HepG2 (cell line): ENCODE measurements around the gene RNGTT. TPM values are rescaled to one million over a fixed set of nuclear protein-coding genes. Genes with fewer than 3 reads are reported as not detected.

Source experiments
- ATAC-seq: fragments of 200-7000 bp; cut with Tn5 transposase; 3 replicates; pipeline ENCODE4 v1.9.1; 2020; ENCODE audit warnings: mild to moderate bottlenecking, moderate library complexity
- BruUV-seq: library from RNA; stranded (reverse); fragments of 400-500 nt; replicated peaks from 2 replicates; lab custom pipeline; 2021; lab: Mats Ljungman, UMichigan
- CTCF ChIA-PET: fragments of 300-600 bp; formaldehyde crosslinking; extraction: SDS; loops from one replicate; lab custom pipeline; 2021; ENCODE audit warnings: low total read pairs, inconsistent platforms, low intra/inter-chr PET ratio; lab: Yijun Ruan, JAX
- POLR2A ChIA-PET: fragments of 350-600 bp; sonication (Branson Sonifier 250); formaldehyde crosslinking; loops from one replicate; lab custom pipeline; 2020; ENCODE audit warnings: antibody characterized with exemption, inconsistent platforms; lab: Yijun Ruan, JAX
- DNase-seq: peaks from one replicate; pipeline ENCODE4 v3.0.0-alpha.2; 2015; ENCODE audit warnings: low spot score
- FAIRE-seq: peaks from 3 replicates; lab custom pipeline; 2011; peaks lifted over from hg19 to GRCh38; lab: Jason Lieb, UNC
- H2AFZ ChIP-seq: one replicate; pipeline ENCODE4 v1.6.1; 2011; ENCODE audit warnings: low read length, inconsistent platforms
- H3K27ac ChIP-seq: fragments of 300-600 bp; 3 replicates; pipeline ENCODE4 v1.8.0; 2011; ENCODE audit warnings: mixed run types, mild to moderate bottlenecking, mixed read lengths, low read length, inconsistent platforms; ENCODE audit not compliant: insufficient read depth; ENCODE audit errors: extremely low read length
- H3K27me3 ChIP-seq, 2 experiments: fragments of 200-600 bp in 1 of 2; 2 replicates in 1 of 2; 3 replicates in 1 of 2; pipeline versions ENCODE4 v1.6.0 to v1.8.0; 2011; ENCODE audit warnings: low read length in 2 of 2, mild to moderate bottlenecking in 2 of 2, moderate library complexity in 2 of 2, inconsistent platforms in 1 of 2; ENCODE audit not compliant: insufficient read depth in 2 of 2, control insufficient read depth in 1 of 2
- H3K36me3 ChIP-seq, 2 experiments: fragments of 200-600 bp in 1 of 2; replicated peaks in 1 of 2; 2 replicates in 1 of 2; 3 replicates in 1 of 2; pipeline versions ENCODE4 v1.5.1 to v1.8.0; 2011; ENCODE audit warnings: low read length in 2 of 2, inconsistent platforms in 1 of 2; ENCODE audit not compliant: insufficient read depth in 2 of 2, control insufficient read depth in 1 of 2
- H3K4me1 ChIP-seq: 2 replicates; pipeline ENCODE4 v1.5.1; 2012; ENCODE audit warnings: low read length, inconsistent platforms; ENCODE audit not compliant: insufficient read depth
- H3K4me2 ChIP-seq: 2 replicates; pipeline ENCODE4 v1.6.0; 2011; ENCODE audit warnings: low read depth, low read length, inconsistent platforms
- H3K4me3 ChIP-seq, 3 experiments: fragments of 200-600 bp in 1 of 3; sonication (generic), shearing (Covaris generic) in 1 of 3; replicated peaks in 1 of 3; 2 replicates each; pipeline ENCODE4 v1.5.1; 2011 to 2016; ENCODE audit warnings: low read length in 3 of 3, inconsistent platforms in 2 of 3, low read depth in 2 of 3, mild to moderate bottlenecking in 2 of 3, control low read depth in 1 of 3, mixed read lengths in 1 of 3; ENCODE audit not compliant: insufficient read depth in 1 of 3
- H3K79me2 ChIP-seq: one replicate; pipeline ENCODE4 v1.6.1; 2011; ENCODE audit warnings: low read length, inconsistent platforms; ENCODE audit not compliant: insufficient read depth
- H3K9ac ChIP-seq: 2 replicates; pipeline ENCODE4 v1.6.0; 2011; ENCODE audit warnings: mild to moderate bottlenecking, low read depth, low read length, inconsistent platforms; ENCODE audit not compliant: insufficient read depth
- H3K9me3 ChIP-seq: 2 replicates; pipeline ENCODE4 v1.5.1; 2012; ENCODE audit warnings: mild to moderate bottlenecking, low read length
- H4K20me1 ChIP-seq: 2 replicates; pipeline ENCODE4 v1.6.0; 2011; ENCODE audit warnings: inconsistent platforms, mild to moderate bottlenecking, low read length, moderate library complexity; ENCODE audit not compliant: insufficient read depth
- ARNT2 ChIP-seq: sonication (generic); formaldehyde crosslinking; IDR thresholded peaks from 2 replicates; pipeline ENCODE4 v1.8.0; 2022; ENCODE audit warnings: mild to moderate bottlenecking, low read depth, missing genetic modification reagents, moderate library complexity
- ATF2 ChIP-seq: sonication (generic); formaldehyde crosslinking; IDR thresholded peaks from 2 replicates; pipeline ENCODE4 v1.4.0; 2020; ENCODE audit warnings: missing genetic modification reagents
- DPF2 ChIP-seq: sonication (generic); formaldehyde crosslinking; IDR thresholded peaks from 2 replicates; pipeline ENCODE4 v1.4.0; 2020; ENCODE audit warnings: mild to moderate bottlenecking, low read depth, missing genetic modification reagents, borderline replicate concordance
- ERF ChIP-seq: IDR thresholded peaks from 2 replicates; pipeline ENCODE4 v1.6.1; 2018; ENCODE audit warnings: missing biosample characterization, missing genetic modification reagents
- GABPA ChIP-seq, 2 experiments: IDR thresholded peaks; 2 replicates each; pipeline ENCODE4 v1.6.1; 2011 to 2016; ENCODE audit warnings: low read depth in 2 of 2, low read length in 1 of 2, missing biosample characterization in 1 of 2, missing genetic modification characterization in 1 of 2
- GTF2F1 ChIP-seq: fragments of 150-350 bp; IDR thresholded peaks from 2 replicates; pipeline ENCODE4 v1.6.1; 2014; ENCODE audit warnings: low read length
- HMG20A ChIP-seq: IDR thresholded peaks from 2 replicates; pipeline ENCODE4 v1.6.1; 2016; ENCODE audit warnings: borderline replicate concordance
- HOXA9 ChIP-seq: sonication (generic); formaldehyde crosslinking; IDR thresholded peaks from 2 replicates; pipeline ENCODE4 v1.8.1; 2022; ENCODE audit warnings: missing genetic modification reagents, mild to moderate bottlenecking, moderate library complexity, borderline replicate concordance
- MNT ChIP-seq: fragments of 450-650 bp; IDR thresholded peaks from 2 replicates; pipeline ENCODE4 v1.6.1; 2016
- PHF5A ChIP-seq: IDR thresholded peaks from one replicate; pipeline ENCODE4 v1.6.1; 2018; ENCODE audit warnings: low read depth, missing genetic modification reagents; ENCODE audit not compliant: unreplicated experiment
- SRSF9 ChIP-seq: fragments of 200-400 bp; formaldehyde crosslinking; IDR thresholded peaks from 2 replicates; pipeline ENCODE4 v1.6.1; 2018; ENCODE audit warnings: borderline replicate concordance, mild to moderate bottlenecking, low read depth, low read length; ENCODE audit not compliant: insufficient read depth, poor library complexity, severe bottlenecking
- TEAD2 ChIP-seq: sonication (generic); formaldehyde crosslinking; IDR thresholded peaks from 2 replicates; pipeline ENCODE4 v1.9.0; 2021; ENCODE audit warnings: missing genetic modification reagents
- ZNF101 ChIP-seq: sonication (generic); formaldehyde crosslinking; IDR thresholded peaks from 2 replicates; pipeline ENCODE4 v1.4.0; 2020; ENCODE audit warnings: mild to moderate bottlenecking, low read depth, missing genetic modification reagents, borderline replicate concordance
- ZNF230 ChIP-seq: sonication (generic); formaldehyde crosslinking; IDR thresholded peaks from 2 replicates; pipeline ENCODE4 v1.4.0; 2020; ENCODE audit warnings: mild to moderate bottlenecking, missing genetic modification reagents
- ZNF296 ChIP-seq: sonication (generic); formaldehyde crosslinking; conservative IDR thresholded peaks from 2 replicates; pipeline ENCODE4 v1.5.0; 2020; ENCODE audit warnings: mild to moderate bottlenecking, missing genetic modification reagents
- ZNF335 ChIP-seq: sonication (generic); formaldehyde crosslinking; IDR thresholded peaks from 2 replicates; pipeline ENCODE4 v1.4.0; 2020; ENCODE audit warnings: missing genetic modification reagents
- WGBS: methylation state at CpG from one replicate; pipeline ENCODE4 v1.1.6; 2017; ENCODE audit warnings: low lambda C conversion rate; 5-methylcytosine and 5-hydroxymethylcytosine counted together
- in situ Hi-C: cut with HindIII; loops from 2 replicates; pipeline ENCODE4 v1.10.0; 2017; ENCODE audit warnings: low pct_unique_long_range_greater_than_20kb; ENCODE audit not compliant: extremely low pct_ligation_motif_present
- intact Hi-C: fragments of 100-400 bp; cut with micrococcal nuclease; formaldehyde crosslinking; loops from one replicate; pipeline ENCODE4 v1.10.0; 2022; ENCODE audit not compliant: unreplicated experiment
- polyA plus RNA-seq, 8 experiments: library from polyadenylated mRNA; depleted of rRNA in 3 of 8; stranded (reverse) in 7 of 8; unstranded in 1 of 8; fragments of >200 nt; fragmentation: Illumina TruSeq in 4 of 8; extraction: Trizol in 4 of 8; gene quantifications; 2 replicates each; pipeline versions ENCODE4 v1.2.1 to v1.2.3, GENCODE V29; 2011 to 2016; ENCODE audit warnings: low read depth in 4 of 8, missing spikeins in 1 of 8, mixed read lengths in 1 of 8; ENCODE audit not compliant: insufficient read depth in 1 of 8
- total RNA-seq, 5 experiments: library from RNA; depleted of rRNA; stranded (reverse); fragments of >200 nt; fragmentation: Illumina TruSeq; extraction: Trizol; gene quantifications; 2 replicates each; pipeline ENCODE4 v1.2.3, GENCODE V29; 2016; ENCODE audit warnings: low read depth in 1 of 5
- TF ChIP-seq, protein P1 (sequence below): sonication (generic); formaldehyde crosslinking; IDR thresholded peaks from 2 replicates; pipeline ENCODE4 v1.4.0; 2020; ENCODE audit warnings: missing genetic modification reagents, borderline replicate concordance

The RNGTT gene
- total and polyA plus RNA-seq, 2 of the 13 experiments (the other 11 are each of a cell fraction or from before 2014, with no cell fraction given) = 6.0 to 22.6 TPM

GRCh38 chr6:88663801-88664200 lies 299.6 kb downstream of the RNGTT start:
- in situ Hi-C loops (no loop called here), intact Hi-C loops (no loop called here)
- Histone ChIP-seq H4K20me1 (no peaks in the 10 kb centered on the region), H3K9me3 (peaks cover 16% of the 10 kb centered on the region; the same call in 1 of the 2 replicates), H3K4me1 (peaks cover 8% of the 10 kb centered on the region; the same call in 1 of the 2 replicates), H3K4me2 (no peak overlapping the region), H2AFZ (no peak overlapping the region), H3K9ac (no peak overlapping the region), H3K27ac (no peak overlapping the region), H3K4me3 (no peak overlapping the region), H3K79me2 (no peaks in the 10 kb centered on the region), H3K36me3 (0 out of 5 replicates have a peak, but pooled peaks cover 0 to 1% of the 10 kb centered on the region in 2 experiments), H3K27me3 (no peaks in the 10 kb centered on the region)
- ChIA-PET CTCF (no interaction called here), POLR2A (no interaction called here)
- BruUV-seq = no TSS peak
- over 99% methylated on average over 5 of the region's 5 CpGs for WGBS
- TF ChIP-seq, protein P1, sequence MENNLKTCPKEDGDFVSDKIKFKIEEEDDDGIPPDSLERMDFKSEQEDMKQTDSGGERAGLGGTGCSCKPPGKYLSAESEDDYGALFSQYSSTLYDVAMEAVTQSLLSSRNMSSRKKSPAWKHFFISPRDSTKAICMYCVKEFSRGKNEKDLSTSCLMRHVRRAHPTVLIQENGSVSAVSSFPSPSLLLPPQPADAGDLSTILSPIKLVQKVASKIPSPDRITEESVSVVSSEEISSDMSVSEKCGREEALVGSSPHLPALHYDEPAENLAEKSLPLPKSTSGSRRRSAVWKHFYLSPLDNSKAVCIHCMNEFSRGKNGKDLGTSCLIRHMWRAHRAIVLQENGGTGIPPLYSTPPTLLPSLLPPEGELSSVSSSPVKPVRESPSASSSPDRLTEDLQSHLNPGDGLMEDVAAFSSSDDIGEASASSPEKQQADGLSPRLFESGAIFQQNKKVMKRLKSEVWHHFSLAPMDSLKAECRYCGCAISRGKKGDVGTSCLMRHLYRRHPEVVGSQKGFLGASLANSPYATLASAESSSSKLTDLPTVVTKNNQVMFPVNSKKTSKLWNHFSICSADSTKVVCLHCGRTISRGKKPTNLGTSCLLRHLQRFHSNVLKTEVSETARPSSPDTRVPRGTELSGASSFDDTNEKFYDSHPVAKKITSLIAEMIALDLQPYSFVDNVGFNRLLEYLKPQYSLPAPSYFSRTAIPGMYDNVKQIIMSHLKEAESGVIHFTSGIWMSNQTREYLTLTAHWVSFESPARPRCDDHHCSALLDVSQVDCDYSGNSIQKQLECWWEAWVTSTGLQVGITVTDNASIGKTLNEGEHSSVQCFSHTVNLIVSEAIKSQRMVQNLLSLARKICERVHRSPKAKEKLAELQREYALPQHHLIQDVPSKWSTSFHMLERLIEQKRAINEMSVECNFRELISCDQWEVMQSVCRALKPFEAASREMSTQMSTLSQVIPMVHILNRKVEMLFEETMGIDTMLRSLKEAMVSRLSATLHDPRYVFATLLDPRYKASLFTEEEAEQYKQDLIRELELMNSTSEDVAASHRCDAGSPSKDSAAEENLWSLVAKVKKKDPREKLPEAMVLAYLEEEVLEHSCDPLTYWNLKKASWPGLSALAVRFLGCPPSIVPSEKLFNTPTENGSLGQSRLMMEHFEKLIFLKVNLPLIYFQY = no peak
- TF ChIP-seq MNT = no peak
- no peak for TF ChIP-seq HOXA9 (CRISPR knock-in tag)
- TF ChIP-seq GTF2F1 = no peak
- no peak for TF ChIP-seq ATF2
- no peak for TF ChIP-seq GABPA (IDR thresholded peaks at IDR 0.05; ENCODE audit: low read depth, low read length)
- TF ChIP-seq GABPA (CRISPR knock-in tag; IDR thresholded peaks at IDR 0.05; ENCODE audit: low read depth) = no peak
- TF ChIP-seq ZNF230 (CRISPR knock-in tag) = no peak
- TF ChIP-seq DPF2 (CRISPR knock-in tag) = no peak
- TF ChIP-seq HMG20A (CRISPR knock-in tag) = no peak
- no peak for TF ChIP-seq ERF (CRISPR knock-in tag)
- TF ChIP-seq ZNF101 (CRISPR knock-in tag) = no peak
- no peak for TF ChIP-seq SRSF9
- TF ChIP-seq TEAD2 = no peak
- no peak for TF ChIP-seq ZNF335 (CRISPR knock-in tag)
- TF ChIP-seq ARNT2 (CRISPR knock-in tag) = no peak
- no peak for TF ChIP-seq ZNF296 (CRISPR knock-in tag)
- no peak for TF ChIP-seq PHF5A
- DNase-seq = no peak
- no peak for ATAC-seq
- FAIRE-seq = no peak
